Renal cortex interstitium (tissue), 11 donors: ENCODE measurements around the gene CDH3. TPM values are rescaled to one million over a fixed set of nuclear protein-coding genes. Genes with fewer than 3 reads are reported as not detected.

Source experiments
- DNase-seq, 11 donors: peaks; one replicate each; pipeline ENCODE4 v3.0.0-alpha.2; 2013; ENCODE audit warnings: low read depth in 9 of 11, low spot score in 4 of 11; ENCODE audit errors: extremely low read depth in 1 of 11
- polyA plus RNA-seq, 3 donors: library from polyadenylated mRNA; unstranded; fragments of 120-200 nt; gene quantifications; one replicate each; pipeline ENCODE4 v1.2.1, GENCODE V29; 2013; ENCODE audit not compliant: insufficient read length in 3 of 3

CDH3 gene
- polyA plus RNA-seq, 3 donors: 55.9 to 63.0 (median 60.3) TPM

DNA sequence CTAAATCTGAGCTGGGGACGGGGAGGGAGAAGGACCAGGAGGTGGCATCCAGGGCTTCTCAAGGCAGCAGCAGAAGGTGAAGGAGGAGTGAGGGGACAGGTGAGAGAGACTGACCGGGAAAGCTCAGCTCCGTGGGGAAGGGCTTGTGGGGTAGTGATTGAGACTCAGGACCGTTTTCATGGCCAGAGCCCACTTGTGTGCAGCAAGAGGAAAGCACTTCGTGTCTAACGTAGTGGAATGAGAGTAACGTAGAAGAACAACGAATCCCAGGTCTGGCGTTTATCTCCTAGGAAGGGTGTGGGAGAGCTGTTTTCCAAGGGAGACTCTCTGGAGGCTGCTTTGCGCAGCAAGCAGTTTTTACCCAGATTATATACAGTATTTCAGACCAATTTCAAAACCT, 1.3 kb upstream of the CDH3 start:
- no peak for DNase-seq

- no peak for DNase-seq
Measured at GRCh38 chr16:68644296-68644695, 814 bp upstream of the CDH3 start.

- DNase-seq: peak in 1 of 11 donors; percentile 48
Measured at GRCh38 chr16:68645494-68646388, 631 bp downstream of the CDH3 start.

DNA sequence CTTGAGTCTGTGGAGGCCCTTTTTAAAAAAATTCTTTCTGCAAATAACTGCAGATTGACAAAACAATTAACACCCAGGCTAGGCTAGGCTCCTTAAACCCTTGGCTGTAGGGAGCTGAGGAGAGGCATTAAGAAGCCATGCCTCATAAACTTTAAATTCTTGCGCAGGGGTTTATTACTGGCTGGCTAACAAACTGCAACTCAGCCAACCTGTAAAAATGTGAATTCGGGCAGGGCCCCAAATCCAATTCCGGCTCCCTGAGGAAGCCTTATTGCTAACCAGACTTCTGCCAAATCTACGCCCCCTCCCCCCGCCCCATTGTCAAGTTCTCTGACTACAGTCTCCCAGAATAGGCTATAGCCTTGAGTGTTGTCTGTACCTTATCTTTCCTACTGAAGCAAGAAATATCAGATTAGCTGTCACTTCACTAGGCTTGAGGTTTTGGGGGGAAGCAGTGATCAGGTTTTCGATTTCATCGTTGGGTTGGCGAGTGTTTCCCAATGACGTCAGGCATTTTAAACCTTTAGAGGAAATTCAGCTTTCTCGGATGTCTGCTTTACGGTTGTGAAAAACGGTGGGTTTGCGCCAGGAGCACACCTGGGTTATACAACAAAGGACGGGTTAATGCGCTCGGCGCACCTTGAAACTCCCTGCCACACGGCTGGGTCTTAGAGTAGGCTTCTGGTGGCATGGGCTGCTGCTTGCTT, 2.0 kb downstream of the CDH3 start:
- peak in 3 of 11 donors; percentile 55 to 72 (median 65) for DNase-seq

DNA sequence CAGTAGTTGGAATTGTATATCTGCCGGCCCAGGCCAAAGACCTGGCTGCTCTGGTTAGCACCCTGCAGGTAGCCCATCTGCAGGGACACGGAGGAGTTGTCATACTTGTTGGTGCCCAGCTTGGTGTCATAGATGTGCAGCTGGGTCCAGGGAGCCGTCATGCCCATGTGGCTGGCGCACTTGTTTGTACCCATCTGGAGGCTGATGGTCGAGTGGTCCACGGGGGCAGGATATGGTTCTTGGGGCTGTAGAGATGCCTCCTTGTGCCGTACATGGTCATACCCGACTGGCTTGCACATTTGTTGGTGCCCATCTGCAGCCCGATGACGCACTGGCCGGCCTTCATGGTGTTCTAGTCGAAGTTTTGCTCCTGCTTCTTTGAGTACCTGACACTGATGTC, 6.0 kb downstream of the CDH3 start:
- DNase-seq: no peak

DNA sequence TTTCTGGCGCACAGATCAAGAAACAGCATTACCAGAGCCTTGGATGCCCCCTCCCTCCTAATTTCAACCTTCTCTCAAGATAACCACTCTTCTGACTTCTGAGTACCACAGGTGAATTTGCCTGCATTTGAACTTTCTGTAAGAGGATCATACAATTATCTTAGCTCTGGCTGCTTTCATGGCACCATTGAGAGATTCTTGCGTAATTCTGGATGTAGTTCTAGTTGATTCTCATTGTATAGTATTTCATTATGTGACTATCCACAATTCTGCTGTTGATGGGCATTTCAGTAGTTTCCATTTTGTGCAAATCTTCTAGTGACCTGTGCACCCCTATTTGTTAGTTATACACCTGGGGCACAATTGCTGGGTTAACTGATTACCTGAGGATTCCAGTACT, 7.5 kb downstream of the CDH3 start:
- no peak for DNase-seq

DNA sequence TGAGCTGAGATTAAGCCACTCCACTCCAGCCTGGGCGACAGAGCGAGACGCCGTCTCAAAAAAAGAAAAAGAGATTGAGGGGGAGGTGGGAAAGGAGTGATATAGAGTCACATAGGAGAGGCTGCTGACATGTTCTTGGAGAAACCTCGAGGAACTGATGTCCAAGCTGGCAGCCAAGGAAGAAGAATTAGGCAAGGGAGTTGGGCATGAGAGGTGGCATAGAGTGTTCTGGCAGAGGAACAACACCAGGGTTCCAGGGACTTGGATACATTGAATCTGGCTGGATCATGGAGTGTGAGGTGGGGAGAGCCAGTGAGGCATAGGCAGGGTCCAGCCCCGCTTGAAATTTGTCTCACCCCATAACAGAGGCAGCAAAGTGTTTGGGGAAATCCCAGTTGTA, 10.7 kb downstream of the CDH3 start:
- no peak for DNase-seq

DNA sequence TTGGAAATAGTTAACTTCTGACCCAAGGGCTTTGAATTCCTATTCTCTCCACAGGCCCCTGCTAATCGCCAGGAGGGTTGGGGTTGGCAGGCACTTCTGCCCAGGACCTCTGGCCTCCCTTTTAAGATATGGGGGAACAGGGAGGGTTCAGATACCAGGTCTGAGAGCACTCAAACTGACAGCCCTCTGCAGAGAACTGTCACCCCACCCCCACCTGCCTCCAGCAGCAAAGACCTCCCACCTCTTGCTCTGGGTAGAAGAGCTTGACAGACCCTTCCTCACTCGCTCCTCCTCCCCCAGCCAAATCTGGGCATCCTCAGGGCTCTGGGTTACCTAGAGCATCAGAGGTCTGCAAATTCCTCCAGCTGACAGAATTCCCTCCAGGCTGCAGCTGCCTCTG, 11.6 kb downstream of the CDH3 start:
- no peak for DNase-seq

- DNase-seq: peak in 2 of 11 donors; percentile 54 to 61
Measured at GRCh38 chr16:68658341-68658973, 13.3 kb downstream of the CDH3 start.

DNA sequence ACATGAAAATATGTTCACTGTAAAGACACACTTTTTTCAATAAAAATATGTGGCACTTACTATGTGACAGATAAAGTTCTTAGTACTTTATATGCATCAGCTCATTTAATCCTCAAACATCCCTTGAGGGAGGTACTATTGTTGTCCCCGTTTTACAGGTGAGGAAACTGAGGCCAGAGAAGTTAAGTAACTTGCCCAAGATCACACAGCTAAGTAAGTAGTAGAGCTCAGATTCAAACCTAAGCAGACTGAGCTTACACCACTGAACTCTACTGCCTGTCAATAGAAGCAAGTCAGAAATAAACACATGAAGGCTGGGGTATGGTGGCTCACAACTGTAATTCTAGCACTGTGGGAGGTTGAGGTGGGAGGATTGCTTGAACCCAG, 13.9 kb downstream of the CDH3 start:
- no peak for DNase-seq

- no peak for DNase-seq
Measured at GRCh38 chr16:68659412-68660358, 14.6 kb downstream of the CDH3 start.

- DNase-seq: no peak
Measured at GRCh38 chr16:68660359-68660795, 15.3 kb downstream of the CDH3 start.

- no peak for DNase-seq
Measured at GRCh38 chr16:68662035-68662434, 16.9 kb downstream of the CDH3 start.

DNA sequence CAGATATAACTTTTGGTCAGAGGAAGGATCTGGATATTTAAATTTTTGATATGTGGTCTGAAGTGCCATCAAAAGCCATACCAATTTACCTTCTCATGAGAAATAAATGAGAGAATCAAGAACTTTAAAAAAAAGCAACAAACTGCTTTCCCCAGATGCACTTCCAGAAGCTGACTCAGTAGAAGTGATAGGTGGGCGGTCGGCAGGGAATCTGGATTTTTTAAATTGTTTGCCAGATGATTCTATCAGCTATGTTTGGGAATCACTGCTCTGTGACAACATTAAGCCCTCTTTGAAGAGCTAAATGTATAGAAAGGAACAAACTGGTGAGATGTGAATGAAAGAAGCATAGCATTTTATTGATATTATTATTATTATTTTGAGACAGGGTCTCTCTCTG, 19.2 kb downstream of the CDH3 start:
- no peak for DNase-seq

- no peak for DNase-seq
Measured at GRCh38 chr16:68665501-68665900, 20.4 kb downstream of the CDH3 start.

DNA sequence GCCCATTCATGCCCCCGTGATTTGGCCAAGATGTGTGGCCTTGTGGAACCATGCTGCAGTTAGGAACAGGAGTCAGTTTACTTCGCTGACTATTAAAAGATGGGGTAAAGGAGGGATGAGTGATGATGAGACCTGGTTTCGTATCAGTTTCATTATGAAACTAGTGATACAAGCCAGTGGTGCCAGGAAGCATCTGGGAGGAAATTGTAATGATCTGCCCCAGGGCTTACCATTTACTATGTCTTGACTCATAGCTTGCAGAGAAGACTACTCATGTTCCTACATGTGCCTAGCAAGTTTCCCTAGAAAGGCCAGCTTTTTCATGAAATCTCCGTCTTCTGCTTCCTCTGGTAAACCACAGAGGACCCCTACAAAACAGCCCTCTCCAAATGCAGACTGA, 23.2 kb downstream of the CDH3 start:
- no peak for DNase-seq

DNA sequence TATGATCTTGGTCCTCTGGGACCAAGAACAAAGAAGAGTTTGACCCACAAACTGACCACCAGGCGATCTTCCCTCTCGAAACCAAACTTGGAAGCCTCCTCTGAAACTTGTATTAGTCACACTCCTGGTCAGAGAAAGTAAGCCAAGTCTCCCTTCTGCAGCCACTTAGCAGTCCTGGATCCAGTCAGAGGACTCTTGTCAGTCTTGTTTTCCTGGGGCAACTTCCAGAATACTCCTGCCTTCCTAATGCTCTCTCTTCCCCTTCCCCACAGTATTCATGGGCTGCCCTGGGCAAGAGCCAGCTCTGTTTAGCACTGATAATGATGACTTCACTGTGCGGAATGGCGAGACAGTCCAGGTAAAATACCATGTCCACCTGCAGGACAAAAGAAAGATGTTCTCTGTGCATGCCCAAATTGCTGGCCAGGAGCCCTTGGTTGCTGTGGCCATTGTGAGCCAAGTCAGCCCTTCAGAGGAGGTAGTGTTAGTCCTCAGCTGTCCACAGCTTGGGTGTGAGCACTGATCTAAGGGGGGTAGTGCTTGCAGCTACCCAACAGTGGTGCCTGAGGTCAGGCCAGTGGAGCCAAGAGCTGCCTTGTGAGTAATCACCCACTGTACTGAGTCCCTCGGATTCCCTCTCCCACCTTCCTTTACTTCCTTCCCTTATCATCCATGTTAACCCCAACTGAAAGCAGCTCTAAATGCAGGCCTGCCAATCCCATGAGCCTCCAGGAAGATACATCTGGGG, 31.2 kb downstream of the CDH3 start:
- DNase-seq: no peak

GRCh38 chr16:68681038-68681437, 35.9 kb downstream of the CDH3 start:
- no peak for DNase-seq
